VCaP (cell line): ENCODE data around the gene SH3GLB1.

Source experiments
- H3K27ac ChIP-seq: fragments of 450-650 bp; 2 replicates; pipeline ENCODE4 v1.5.1; 2017
- CTCF ChIP-seq: fragments of 450-650 bp; conservative IDR thresholded peaks from 2 replicates; pipeline ENCODE4 v1.5.1; 2017; ENCODE audit warnings: mild to moderate bottlenecking, moderate library complexity

SH3GLB1 gene

GRCh38 chr1:86795316-86795715, 90.9 kb downstream of the SH3GLB1 start:
- TF ChIP-seq CTCF: no peak

More at GRCh38 chr1:86795316-86795715, 90.9 kb downstream of the SH3GLB1 start:
- no peak overlapping the region for H3K27ac ChIP-seq
